ENCODE results near the gene PRTFDC1. TPM values are rescaled to one million over a fixed set of nuclear protein-coding genes. Genes with fewer than 3 reads are reported as not detected.

The PRTFDC1 gene
- total and polyA plus RNA-seq, 11 donors, result 1.9 to 13.1 (median 4.6) TPM

DNA sequence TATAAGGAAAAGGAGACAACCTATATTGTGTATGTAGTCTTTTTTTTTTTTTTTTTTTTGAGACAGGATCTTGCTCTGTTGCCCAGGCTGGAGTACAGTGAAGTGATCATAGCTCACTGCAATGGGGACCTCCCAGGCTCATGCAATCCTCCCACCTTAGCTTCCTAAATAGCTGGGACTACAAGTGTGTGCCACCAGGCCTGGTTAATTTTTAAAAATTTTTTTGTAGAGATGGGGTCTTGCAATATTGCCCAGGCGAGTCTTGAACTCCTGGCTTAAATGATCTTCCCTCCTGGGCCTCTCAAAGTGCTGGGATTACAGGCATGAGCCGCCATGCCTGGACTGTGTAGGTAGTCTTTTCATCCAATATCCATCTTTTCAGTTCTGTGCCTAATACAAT lies 150.0 kb downstream of the PRTFDC1 start:
- no peaks in the 10 kb centered on the region for H3K36me3 ChIP-seq
- no peak overlapping the region for H3K27ac ChIP-seq
- TF ChIP-seq POLR2A (IDR thresholded peaks at IDR 0.05), result no peak
- TF ChIP-seq, protein P1, sequence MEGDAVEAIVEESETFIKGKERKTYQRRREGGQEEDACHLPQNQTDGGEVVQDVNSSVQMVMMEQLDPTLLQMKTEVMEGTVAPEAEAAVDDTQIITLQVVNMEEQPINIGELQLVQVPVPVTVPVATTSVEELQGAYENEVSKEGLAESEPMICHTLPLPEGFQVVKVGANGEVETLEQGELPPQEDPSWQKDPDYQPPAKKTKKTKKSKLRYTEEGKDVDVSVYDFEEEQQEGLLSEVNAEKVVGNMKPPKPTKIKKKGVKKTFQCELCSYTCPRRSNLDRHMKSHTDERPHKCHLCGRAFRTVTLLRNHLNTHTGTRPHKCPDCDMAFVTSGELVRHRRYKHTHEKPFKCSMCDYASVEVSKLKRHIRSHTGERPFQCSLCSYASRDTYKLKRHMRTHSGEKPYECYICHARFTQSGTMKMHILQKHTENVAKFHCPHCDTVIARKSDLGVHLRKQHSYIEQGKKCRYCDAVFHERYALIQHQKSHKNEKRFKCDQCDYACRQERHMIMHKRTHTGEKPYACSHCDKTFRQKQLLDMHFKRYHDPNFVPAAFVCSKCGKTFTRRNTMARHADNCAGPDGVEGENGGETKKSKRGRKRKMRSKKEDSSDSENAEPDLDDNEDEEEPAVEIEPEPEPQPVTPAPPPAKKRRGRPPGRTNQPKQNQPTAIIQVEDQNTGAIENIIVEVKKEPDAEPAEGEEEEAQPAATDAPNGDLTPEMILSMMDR (IDR thresholded peaks at IDR 0.05), result no peak
- no peaks in the 10 kb centered on the region for H3K9me3 ChIP-seq
- no peaks in the 10 kb centered on the region for H3K4me1 ChIP-seq
- DNase-seq (no peak), ATAC-seq (no peak)
- WGBS, 4 donors, result 96 to 100% (median 98%) methylated on average over 2 of the region's 2 CpGs
- H3K4me3 ChIP-seq, result no peak overlapping the region
- intact Hi-C loops (cut with DNase I), result no loop called here
- no peaks in the 10 kb centered on the region for H3K27me3 ChIP-seq

DNA sequence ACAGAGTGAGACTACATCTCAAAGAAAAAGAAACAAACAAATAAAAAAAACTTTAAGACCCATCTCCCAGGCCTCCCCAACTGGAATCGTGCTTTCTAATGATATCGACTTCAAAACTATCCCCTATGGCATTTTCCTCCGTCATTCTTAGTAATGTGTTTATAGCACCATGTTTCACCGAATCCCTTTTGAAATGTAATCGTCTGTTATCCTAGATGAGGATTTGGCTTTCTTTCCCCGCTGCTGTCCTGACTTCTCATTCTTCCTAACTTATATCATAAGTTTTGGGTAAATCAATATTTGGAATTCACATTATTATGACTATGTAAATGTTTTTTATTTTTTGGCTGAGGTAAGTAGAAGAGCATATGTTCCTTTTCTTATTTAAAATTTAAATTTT lies 151.5 kb downstream of the PRTFDC1 start:
- TF ChIP-seq, protein P1 (IDR thresholded peaks at IDR 0.05), result no peak
- no peak for TF ChIP-seq POLR2A (IDR thresholded peaks at IDR 0.05)
- Histone ChIP-seq H3K4me1 (no peaks in the 10 kb centered on the region), H3K9me3 (no peaks in the 10 kb centered on the region), H3K27ac (no peak overlapping the region), H3K27me3 (no peaks in the 10 kb centered on the region), H3K36me3 (no peaks in the 10 kb centered on the region), H3K4me3 (no peak overlapping the region)
- WGBS, 4 donors, result 84 to 88% (median 87%) methylated on average over 6 of the region's 6 CpGs
- ATAC-seq, result no peak
- no peak for DNase-seq
- intact Hi-C loops (cut with DNase I), result no loop called here

Other genes starting within 250 kb of the PRTFDC1 start
- gene ARHGAP21, start 228.7 kb downstream of the PRTFDC1 start, total RNA-seq, result 10 to 100 TPM; 29.1 to 71.9 (median 49.7) TPM
- 10 to 100 TPM; 20.8 to 40.6 TPM for gene ARHGAP21, start 228.7 kb downstream of the PRTFDC1 start, polyA plus RNA-seq
- under 1 TPM in 3 of 9 donors, not detected in 6; 0.12 to 0.20 (median 0.18) TPM for gene ENKUR, start 63.6 kb upstream of the PRTFDC1 start, total RNA-seq
- under 1 TPM in 1 of 2 donors, not detected in 1; 0.19 TPM for gene ENKUR, start 63.6 kb upstream of the PRTFDC1 start, polyA plus RNA-seq
- 1 to 10 TPM; 1.9 to 6.9 (median 4.1) TPM for gene THNSL1, start 64.0 kb upstream of the PRTFDC1 start, total RNA-seq
- gene THNSL1, start 64.0 kb upstream of the PRTFDC1 start, polyA plus RNA-seq, result 1 to 10 TPM; 2.2 to 2.7 TPM
- under 1 TPM in 2 of 9 donors, not detected in 7; 0.05 TPM for gene GPR158, start 222.4 kb upstream of the PRTFDC1 start, total RNA-seq
- gene GPR158, start 222.4 kb upstream of the PRTFDC1 start, polyA plus RNA-seq, result not detected

All from heart left ventricle (tissue), 16 donors.